DND-41 (cell line): ENCODE results near the gene C2orf69.

ENCODE experiments used
- ATAC-seq: fragments of 200-7000 bp; cut with Tn5 transposase; 3 replicates; pipeline ENCODE4 v1.9.1; 2021; ENCODE audit warnings: low read depth; ENCODE audit not compliant: insufficient read depth
- DNase-seq: peaks from one replicate; pipeline ENCODE4 v3.0.0-alpha.2; 2020
- H2AFZ ChIP-seq: 2 replicates; pipeline ENCODE4 v1.6.0; 2012; ENCODE audit warnings: low read depth, low read length
- H3K27ac ChIP-seq: 2 replicates; pipeline ENCODE4 v1.5.1; 2012; ENCODE audit warnings: low read length, inconsistent platforms
- H3K27me3 ChIP-seq: fragments of 200-600 bp; sonication (generic); 2 replicates; pipeline ENCODE4 v1.6.0; 2012; ENCODE audit warnings: low read length, mild to moderate bottlenecking, inconsistent platforms; ENCODE audit not compliant: insufficient read depth, poor library complexity
- H3K36me3 ChIP-seq: 2 replicates; pipeline ENCODE4 v1.5.1; 2012; ENCODE audit warnings: low read length, inconsistent platforms; ENCODE audit not compliant: insufficient read depth
- H3K4me1 ChIP-seq: 2 replicates; pipeline ENCODE4 v1.5.1; 2012; ENCODE audit warnings: mild to moderate bottlenecking, low read length; ENCODE audit not compliant: insufficient read depth
- H3K4me2 ChIP-seq: 2 replicates; pipeline ENCODE4 v1.6.0; 2012; ENCODE audit warnings: mild to moderate bottlenecking, moderate library complexity, low read length, inconsistent platforms; ENCODE audit not compliant: insufficient read depth
- H3K4me3 ChIP-seq, 2 experiments: fragments of 200-600 bp in 1 of 2; shearing (Covaris generic) in 1 of 2; 2 replicates each; pipeline ENCODE4 v1.5.1; 2012 to 2016; ENCODE audit warnings: inconsistent platforms in 2 of 2, low read length in 2 of 2, mild to moderate bottlenecking in 2 of 2, low read depth in 1 of 2, moderate library complexity in 1 of 2
- H3K79me2 ChIP-seq: 2 replicates; pipeline ENCODE4 v1.6.0; 2012; ENCODE audit warnings: low read length, inconsistent platforms; ENCODE audit not compliant: insufficient read depth
- H3K9ac ChIP-seq: 2 replicates; pipeline ENCODE4 v1.6.0; 2012; ENCODE audit warnings: low read depth, mild to moderate bottlenecking, inconsistent platforms, low read length, moderate library complexity
- H3K9me3 ChIP-seq: 2 replicates; pipeline ENCODE4 v1.5.1; 2012; ENCODE audit warnings: low read length, moderate library complexity, mild to moderate bottlenecking, inconsistent platforms; ENCODE audit not compliant: insufficient read depth, severe bottlenecking
- H4K20me1 ChIP-seq: 2 replicates; pipeline ENCODE4 v1.6.0; 2012; ENCODE audit warnings: low read length; ENCODE audit not compliant: insufficient read depth
- EZH2 ChIP-seq: IDR thresholded peaks from 3 replicates; pipeline ENCODE4 v1.6.1; 2012; ENCODE audit warnings: borderline replicate concordance, low read depth, mild to moderate bottlenecking, moderate library complexity, low read length, inconsistent platforms; ENCODE audit not compliant: severe bottlenecking
- TF ChIP-seq, protein P1 (sequence below): IDR thresholded peaks from 2 replicates; pipeline ENCODE4 v1.5.1; 2012; ENCODE audit warnings: borderline replicate concordance, low read length, moderate library complexity, mild to moderate bottlenecking; ENCODE audit not compliant: poor library complexity, severe bottlenecking; ENCODE audit errors: extremely low read depth

C2orf69 gene

DNA sequence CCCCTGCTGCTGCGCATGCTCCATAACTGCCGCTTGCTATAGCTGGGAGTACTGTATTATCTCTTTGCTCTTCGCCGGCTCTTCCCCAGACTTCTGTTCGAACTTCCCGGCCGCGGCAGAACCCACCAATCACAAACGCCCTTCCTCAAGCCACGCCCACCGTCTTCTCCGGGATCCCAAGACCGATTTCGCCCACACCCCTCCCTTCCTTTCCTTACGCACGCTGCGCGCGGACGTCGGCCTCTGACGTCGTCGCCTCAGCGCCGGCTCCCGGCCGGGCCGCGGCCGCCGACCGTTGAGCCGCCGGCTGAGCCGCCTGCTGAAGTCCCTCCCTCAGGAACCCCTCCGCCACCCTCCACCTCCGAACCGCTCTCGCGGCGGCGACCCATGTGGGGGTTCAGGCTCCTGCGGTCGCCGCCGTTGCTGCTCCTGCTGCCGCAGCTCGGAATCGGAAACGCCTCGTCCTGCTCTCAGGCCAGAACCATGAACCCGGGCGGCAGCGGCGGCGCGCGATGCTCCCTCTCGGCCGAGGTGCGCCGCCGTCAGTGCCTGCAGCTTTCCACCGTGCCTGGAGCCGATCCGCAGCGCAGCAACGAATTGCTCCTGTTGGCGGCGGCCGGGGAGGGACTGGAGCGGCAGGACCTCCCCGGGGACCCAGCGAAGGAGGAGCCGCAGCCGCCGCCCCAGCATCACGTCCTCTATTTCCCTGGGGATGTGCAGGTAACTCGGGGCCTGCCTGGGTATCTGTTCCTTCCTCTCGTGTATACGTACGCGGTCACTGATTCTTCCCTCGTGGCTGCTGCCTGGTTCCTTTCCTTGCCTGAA lies at the start of gene C2orf69:
TSS of gene C2orf69 (plus strand) at position 242 of the 825 bp plus-strand sequence. CDS start at position 388, 146 bp downstream.
- H3K79me2 ChIP-seq: peaks cover 48% of the 10 kb centered on the region
- H3K36me3 ChIP-seq: peaks cover 26% of the 10 kb centered on the region
- H3K9me3 ChIP-seq: peaks cover 2% of the 10 kb centered on the region
- peak within 1 kb of the TSS; percentile 78 for H3K4me2 ChIP-seq
- H2AFZ ChIP-seq: peak within 1 kb of the TSS; percentile 92
- peak; percentile 85 for ATAC-seq
- H3K4me1 ChIP-seq: peaks cover 37% of the 10 kb centered on the region
- no peaks in the 10 kb centered on the region for H3K27me3 ChIP-seq
- H3K27ac ChIP-seq: peak within 1 kb of the TSS; percentile 98
- peak within 1 kb of the TSS; percentile 99 for H3K9ac ChIP-seq
- no peak for TF ChIP-seq EZH2
- TF ChIP-seq, protein P1, sequence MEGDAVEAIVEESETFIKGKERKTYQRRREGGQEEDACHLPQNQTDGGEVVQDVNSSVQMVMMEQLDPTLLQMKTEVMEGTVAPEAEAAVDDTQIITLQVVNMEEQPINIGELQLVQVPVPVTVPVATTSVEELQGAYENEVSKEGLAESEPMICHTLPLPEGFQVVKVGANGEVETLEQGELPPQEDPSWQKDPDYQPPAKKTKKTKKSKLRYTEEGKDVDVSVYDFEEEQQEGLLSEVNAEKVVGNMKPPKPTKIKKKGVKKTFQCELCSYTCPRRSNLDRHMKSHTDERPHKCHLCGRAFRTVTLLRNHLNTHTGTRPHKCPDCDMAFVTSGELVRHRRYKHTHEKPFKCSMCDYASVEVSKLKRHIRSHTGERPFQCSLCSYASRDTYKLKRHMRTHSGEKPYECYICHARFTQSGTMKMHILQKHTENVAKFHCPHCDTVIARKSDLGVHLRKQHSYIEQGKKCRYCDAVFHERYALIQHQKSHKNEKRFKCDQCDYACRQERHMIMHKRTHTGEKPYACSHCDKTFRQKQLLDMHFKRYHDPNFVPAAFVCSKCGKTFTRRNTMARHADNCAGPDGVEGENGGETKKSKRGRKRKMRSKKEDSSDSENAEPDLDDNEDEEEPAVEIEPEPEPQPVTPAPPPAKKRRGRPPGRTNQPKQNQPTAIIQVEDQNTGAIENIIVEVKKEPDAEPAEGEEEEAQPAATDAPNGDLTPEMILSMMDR: no peak
- H3K4me3 ChIP-seq: peak within 1 kb of the TSS; percentile 73 to 99
- peaks cover 20% of the 10 kb centered on the region; the same call in 1 of the 2 replicates for H4K20me1 ChIP-seq
- DNase-seq: peak; percentile 97

GRCh38 chr2:199862788-199863187 lies 48.3 kb upstream of the C2orf69 start:
- no peak overlapping the region for H3K4me2 ChIP-seq
- no peaks in the 10 kb centered on the region for H4K20me1 ChIP-seq
- H3K27ac ChIP-seq: no peak overlapping the region
- H3K9me3 ChIP-seq: no peaks in the 10 kb centered on the region
- TF ChIP-seq, protein P1: no peak
- TF ChIP-seq EZH2: no peak
- H3K36me3 ChIP-seq: no peaks in the 10 kb centered on the region
- H3K9ac ChIP-seq: no peak overlapping the region
- no peaks in the 10 kb centered on the region for H3K4me1 ChIP-seq
- H3K79me2 ChIP-seq: no peaks in the 10 kb centered on the region
- no peak for DNase-seq
- H2AFZ ChIP-seq: no peak overlapping the region
- peaks cover 11% of the 10 kb centered on the region for H3K27me3 ChIP-seq
- ATAC-seq: no peak
- no peak overlapping the region for H3K4me3 ChIP-seq

GRCh38 chr2:199865905-199866304 lies 45.2 kb upstream of the C2orf69 start:
- Histone ChIP-seq H3K9ac (no peak overlapping the region), H3K79me2 (no peaks in the 10 kb centered on the region), H3K4me1 (no peaks in the 10 kb centered on the region), H3K27ac (no peak overlapping the region), H3K4me3 (no peak overlapping the region), H3K9me3 (no peaks in the 10 kb centered on the region), H3K4me2 (no peak overlapping the region), H4K20me1 (no peaks in the 10 kb centered on the region), H2AFZ (no peak overlapping the region), H3K36me3 (no peaks in the 10 kb centered on the region), H3K27me3 (peaks cover 6% of the 10 kb centered on the region)
- DNase-seq (no peak), ATAC-seq (no peak)
- TF ChIP-seq, protein P1: no peak
- no peak for TF ChIP-seq EZH2
